ENCODE measurements around the gene XYLT1. TPM values are rescaled to one million over a fixed set of nuclear protein-coding genes. Genes with fewer than 3 reads are reported as not detected.

The XYLT1 gene
- total and polyA plus RNA-seq, 12 donors: 0.29 to 4.0 (median 1.6) TPM

GRCh38 chr16:17106243-17106791 is 364.4 kb downstream of the XYLT1 start:
- Histone ChIP-seq H3K4me3 (no peak overlapping the region), H3K27ac (no peak overlapping the region), H3K4me1 (no peaks in the 10 kb centered on the region), H3K9me3 (no peaks in the 10 kb centered on the region), H3K27me3 (peaks cover 0 to 7% (median 0%) of the 10 kb centered on the region in 7 donors), H3K36me3 (no peaks in the 10 kb centered on the region)
- ATAC-seq (no peak), DNase-seq (no peak)
- no peak for TF ChIP-seq CTCF (IDR thresholded peaks at IDR 0.05)
- intact Hi-C loops (cut with DNase I): loop anchor here in 1 of 10 donors (10.0 kb wide), 1 partner anchor 898 kb away; no protein-coding TSS in a partner anchor
- WGBS, 2 donors: 60 to 64% methylated on average over 14 of the region's 14 CpGs

- TF ChIP-seq CTCF (IDR thresholded peaks at IDR 0.05): no peak
These were observed 365.4 kb downstream of the XYLT1 start for GRCh38 chr16:17105239-17105797.

GRCh38 chr16:17104654-17105053 is 366.1 kb downstream of the XYLT1 start:
- ATAC-seq: no peak
- intact Hi-C loops (cut with DNase I): loop anchor here in 1 of 10 donors (10.0 kb wide), 1 partner anchor 900 kb away; no protein-coding TSS in a partner anchor
- no peaks in the 10 kb centered on the region for H3K36me3 ChIP-seq
- no peak for DNase-seq
- no peak overlapping the region for H3K27ac ChIP-seq
- WGBS, 2 donors: 79 to 82% methylated on average over 5 of the region's 5 CpGs
- no peak for TF ChIP-seq CTCF (IDR thresholded peaks at IDR 0.05)
- H3K4me1 ChIP-seq: no peaks in the 10 kb centered on the region
- H3K4me3 ChIP-seq: no peak overlapping the region
- peaks cover 0 to 7% (median 0%) of the 10 kb centered on the region in 7 donors for H3K27me3 ChIP-seq
- no peaks in the 10 kb centered on the region for H3K9me3 ChIP-seq

More at GRCh38 chr16:17105239-17105797, 365.4 kb downstream of the XYLT1 start:
- Histone ChIP-seq H3K27ac (no peak overlapping the region), H3K27me3 (peaks cover 0 to 7% (median 0%) of the 10 kb centered on the region in 7 donors), H3K36me3 (no peaks in the 10 kb centered on the region), H3K4me1 (no peaks in the 10 kb centered on the region), H3K9me3 (no peaks in the 10 kb centered on the region), H3K4me3 (no peak overlapping the region)
- DNase-seq (no peak), ATAC-seq (no peak)
- WGBS, 2 donors: 48% methylated on average over 10 of the region's 10 CpGs
- intact Hi-C loops (cut with DNase I): loop anchor here in 1 of 10 donors (10.0 kb wide), 1 partner anchor 899 kb away; no protein-coding TSS in a partner anchor

- Histone ChIP-seq H3K27me3 (peaks cover 0 to 7% (median 0%) of the 10 kb centered on the region in 7 donors), H3K9me3 (no peaks in the 10 kb centered on the region), H3K27ac (no peak overlapping the region), H3K4me3 (no peak overlapping the region), H3K4me1 (no peaks in the 10 kb centered on the region), H3K36me3 (no peaks in the 10 kb centered on the region)
- intact Hi-C loops (cut with DNase I): loop anchor here in 1 of 10 donors (10.0 kb wide), 1 partner anchor 902 kb away; no protein-coding TSS in a partner anchor
- ATAC-seq (no peak), DNase-seq (no peak)
- no peak for TF ChIP-seq CTCF (IDR thresholded peaks at IDR 0.05)
- WGBS, 2 donors: 82 to 90% methylated on average over 3 of the region's 3 CpGs
These were observed 367.5 kb downstream of the XYLT1 start for GRCh38 chr16:17103216-17103615.

Data from heart right ventricle (tissue), 16 donors.